C4-2B (cell line): ENCODE measurements around the gene MYOZ1.
"Not testable (repeated sequence)": the region's sequence is repeated elsewhere in the genome, so short reads cannot be mapped to it uniquely, and the experiment has no call there.

Experiments
- H3K27ac ChIP-seq: fragments of 450-650 bp; 2 replicates; pipeline ENCODE4 v1.5.1; 2017
- ZFX ChIP-seq: fragments of 450-650 bp; IDR thresholded peaks from 2 replicates; pipeline ENCODE4 v1.6.1; 2017
- TF ChIP-seq, protein P1 (sequence below): fragments of 450-650 bp; conservative IDR thresholded peaks from 2 replicates; pipeline ENCODE4 v1.5.1; 2017; ENCODE audit warnings: mild to moderate bottlenecking

MYOZ1 gene

DNA sequence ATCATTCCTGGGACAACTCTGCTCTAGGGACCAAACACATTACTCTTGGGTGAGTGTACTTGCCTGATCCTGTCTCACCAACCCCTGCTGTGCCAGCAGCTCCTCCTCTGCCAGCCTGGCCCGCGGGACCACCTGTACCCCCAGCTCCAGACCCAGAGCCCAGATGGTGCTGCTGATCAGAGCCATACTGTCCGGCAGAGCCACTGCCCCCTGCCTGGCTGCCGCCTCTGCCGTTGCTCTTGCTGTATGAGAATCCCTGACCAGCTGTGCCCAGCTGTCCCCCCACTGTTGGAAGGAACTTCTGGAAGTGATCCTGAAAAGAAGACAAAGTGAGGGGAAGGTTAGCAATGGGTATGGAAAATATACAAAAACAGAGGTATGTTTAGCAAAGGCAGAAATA lies 6.9 kb downstream of the MYOZ1 start:
- no peak overlapping the region for H3K27ac ChIP-seq
- TF ChIP-seq, protein P1, sequence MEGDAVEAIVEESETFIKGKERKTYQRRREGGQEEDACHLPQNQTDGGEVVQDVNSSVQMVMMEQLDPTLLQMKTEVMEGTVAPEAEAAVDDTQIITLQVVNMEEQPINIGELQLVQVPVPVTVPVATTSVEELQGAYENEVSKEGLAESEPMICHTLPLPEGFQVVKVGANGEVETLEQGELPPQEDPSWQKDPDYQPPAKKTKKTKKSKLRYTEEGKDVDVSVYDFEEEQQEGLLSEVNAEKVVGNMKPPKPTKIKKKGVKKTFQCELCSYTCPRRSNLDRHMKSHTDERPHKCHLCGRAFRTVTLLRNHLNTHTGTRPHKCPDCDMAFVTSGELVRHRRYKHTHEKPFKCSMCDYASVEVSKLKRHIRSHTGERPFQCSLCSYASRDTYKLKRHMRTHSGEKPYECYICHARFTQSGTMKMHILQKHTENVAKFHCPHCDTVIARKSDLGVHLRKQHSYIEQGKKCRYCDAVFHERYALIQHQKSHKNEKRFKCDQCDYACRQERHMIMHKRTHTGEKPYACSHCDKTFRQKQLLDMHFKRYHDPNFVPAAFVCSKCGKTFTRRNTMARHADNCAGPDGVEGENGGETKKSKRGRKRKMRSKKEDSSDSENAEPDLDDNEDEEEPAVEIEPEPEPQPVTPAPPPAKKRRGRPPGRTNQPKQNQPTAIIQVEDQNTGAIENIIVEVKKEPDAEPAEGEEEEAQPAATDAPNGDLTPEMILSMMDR = no peak
- no peak for TF ChIP-seq ZFX

DNA sequence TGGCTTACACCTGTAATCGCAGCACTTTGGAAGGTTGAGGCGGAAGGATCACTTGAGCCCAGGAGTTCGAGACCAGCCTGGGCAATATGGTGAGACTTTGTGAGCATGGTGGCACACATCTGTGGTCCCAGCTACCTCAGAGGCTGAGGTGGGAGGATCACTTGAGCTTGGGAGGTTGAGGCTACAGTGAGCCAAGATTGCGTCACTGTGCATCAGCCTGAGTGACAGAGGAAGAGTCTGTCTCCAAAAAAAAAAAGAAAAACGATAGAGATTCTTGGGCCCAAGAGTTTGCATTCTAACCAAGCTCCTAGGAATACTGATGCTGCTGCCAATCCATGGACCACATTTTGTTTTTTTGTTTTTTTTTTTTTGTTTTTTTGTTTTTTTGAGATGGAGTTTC lies 12.1 kb downstream of the MYOZ1 start:
- TF ChIP-seq ZFX = no peak
- TF ChIP-seq, protein P1 = no peak
- H3K27ac ChIP-seq = no peak overlapping the region

DNA sequence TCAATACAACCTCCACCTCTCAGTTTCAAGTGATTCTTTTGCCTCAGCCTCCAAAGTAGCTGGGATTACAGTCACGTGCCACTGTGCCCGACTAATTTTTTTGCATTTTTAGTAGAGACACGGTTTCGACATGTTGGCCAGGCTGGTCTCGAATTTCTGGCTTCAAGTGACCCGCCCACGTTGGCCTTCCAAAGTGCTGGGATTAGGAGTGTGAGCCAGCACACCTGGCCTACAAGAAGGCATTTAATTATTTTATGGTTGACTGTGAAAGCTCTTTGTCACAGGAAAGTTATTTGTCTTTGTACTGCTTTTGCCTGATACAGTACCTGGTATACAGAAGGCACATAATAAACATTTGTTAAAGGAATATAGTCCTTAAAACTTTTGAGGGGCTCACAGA lies 12.9 kb downstream of the MYOZ1 start:
- no peak for TF ChIP-seq ZFX
- TF ChIP-seq, protein P1 = no peak
- H3K27ac ChIP-seq = no peak overlapping the region

DNA sequence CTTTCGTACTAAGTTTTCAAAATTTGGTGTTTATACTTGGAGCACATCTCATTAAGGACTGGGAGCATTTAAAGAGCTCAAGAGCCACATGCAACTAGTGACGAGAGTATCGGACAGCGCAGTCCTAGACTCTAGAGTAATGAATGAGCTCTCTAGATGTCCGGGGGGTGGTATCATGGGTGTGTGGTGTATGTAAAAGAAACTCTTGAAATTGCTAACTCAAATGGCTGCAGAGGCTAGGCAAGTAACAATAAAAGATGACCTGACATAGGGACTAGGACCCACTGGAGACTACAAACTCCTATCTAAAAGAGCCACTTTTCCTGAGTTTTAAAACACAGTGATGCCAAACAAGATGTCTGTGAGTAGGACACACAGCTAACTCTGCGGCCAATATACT lies 14.0 kb downstream of the MYOZ1 start:
- H3K27ac ChIP-seq = no peak overlapping the region
- TF ChIP-seq ZFX = no peak
- TF ChIP-seq, protein P1 = no peak

DNA sequence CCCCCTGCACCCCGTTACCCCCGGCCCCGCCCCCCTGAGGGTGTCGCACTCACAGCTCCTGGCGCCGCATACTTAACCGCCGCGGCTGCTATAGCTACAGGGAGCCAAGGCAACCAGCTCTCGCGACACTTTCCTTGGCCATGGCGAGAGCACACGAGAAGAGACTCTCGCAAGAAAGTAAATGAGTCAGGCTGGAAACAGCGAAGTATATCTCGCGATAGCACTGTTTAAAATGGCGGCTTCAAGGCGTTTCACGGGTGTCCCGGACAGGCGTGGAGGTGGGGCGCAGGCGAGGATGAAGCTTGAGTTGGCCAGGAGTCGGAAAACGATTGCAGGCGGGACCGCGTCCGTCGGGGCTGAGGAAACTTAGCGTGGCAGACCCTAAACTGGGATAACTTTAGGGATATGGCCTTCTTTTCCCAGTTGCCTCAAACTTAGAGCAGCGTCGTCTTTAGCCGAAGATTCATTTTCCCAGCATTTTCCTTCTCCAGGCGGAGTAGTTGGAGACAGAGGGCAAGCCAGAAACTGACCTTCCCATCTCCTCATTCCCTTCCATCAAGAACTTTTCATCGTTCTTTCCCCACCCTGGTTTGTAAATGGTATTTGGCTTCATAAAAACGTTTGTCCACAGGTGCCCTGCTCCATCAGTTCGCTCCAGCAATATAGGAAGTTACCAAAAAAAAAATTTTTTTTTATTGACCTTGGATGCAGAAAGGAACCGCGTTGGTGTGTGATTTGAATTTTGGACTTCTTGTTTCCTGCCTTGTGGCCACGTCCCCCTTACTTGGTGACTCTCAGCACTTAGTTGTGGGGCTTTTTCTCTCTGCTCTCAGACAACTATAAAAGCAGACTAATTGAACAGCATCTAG lies 15.2 kb downstream of the MYOZ1 start:
- peak overlapping the region; percentile 90 for H3K27ac ChIP-seq
- TF ChIP-seq, protein P1 = no peak

DNA sequence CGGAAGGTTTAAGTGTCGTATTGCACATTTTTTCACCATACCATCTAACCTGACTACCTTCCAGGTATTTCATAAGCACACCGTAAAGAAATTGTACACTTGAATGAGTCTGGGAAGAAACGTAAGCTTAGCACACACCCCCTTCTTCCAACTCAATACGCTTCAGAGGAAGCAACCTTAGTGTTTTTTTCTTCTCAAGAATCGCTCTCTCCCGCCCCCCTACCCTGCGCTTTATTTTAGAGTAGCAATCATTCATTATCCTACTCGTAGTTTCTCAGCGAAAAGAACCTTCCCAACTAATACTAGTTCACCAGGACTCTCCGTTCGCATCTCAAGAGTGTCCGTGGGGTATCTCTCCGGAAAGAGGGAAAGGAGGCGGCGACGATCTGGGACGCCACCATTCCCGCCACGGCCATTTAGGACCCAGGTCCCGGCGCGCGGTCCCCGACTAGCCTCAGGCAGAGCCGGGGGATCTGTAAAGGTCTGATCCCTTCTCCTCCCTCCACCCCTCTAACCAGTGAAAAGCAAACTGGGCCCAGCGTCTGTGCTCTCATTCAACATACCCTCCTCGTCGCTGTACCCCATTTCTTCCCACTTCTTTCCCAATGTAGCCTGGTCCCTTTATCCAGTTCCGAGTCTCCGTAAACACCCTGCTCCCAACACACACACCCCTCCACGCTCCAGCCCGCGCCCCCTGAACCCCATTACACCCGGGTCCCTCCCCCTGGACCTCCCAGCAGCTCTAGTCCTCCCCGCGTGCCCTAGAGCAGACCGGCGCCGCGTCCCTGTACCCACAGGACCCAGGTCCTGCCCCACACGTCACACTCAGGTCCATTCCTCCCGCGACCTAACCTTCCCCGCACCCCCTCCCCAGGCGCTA lies 16.0 kb downstream of the MYOZ1 start:
- peak overlapping the region; percentile 90 for H3K27ac ChIP-seq
- TF ChIP-seq, protein P1 = no peak
- no peak for TF ChIP-seq ZFX

DNA sequence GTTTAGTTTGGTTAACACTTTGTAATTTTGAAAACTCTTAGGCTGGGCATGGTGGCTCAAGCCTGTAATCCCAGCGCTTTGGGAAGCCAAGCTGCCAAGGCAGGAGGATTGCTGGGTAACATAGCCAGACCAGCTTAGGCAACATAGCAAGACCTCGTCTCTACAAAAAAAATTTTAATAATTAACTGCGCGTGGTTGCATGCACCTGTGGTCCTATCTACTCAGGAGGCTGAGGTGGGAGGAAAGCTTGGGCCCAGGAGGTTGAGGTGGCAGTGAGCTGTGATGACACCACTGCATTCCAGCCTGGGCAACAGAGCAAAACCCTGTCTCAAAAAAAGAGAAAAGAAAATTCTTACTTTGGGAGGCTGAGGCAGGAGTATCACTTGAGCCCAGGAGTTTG lies 18.2 kb downstream of the MYOZ1 start:
- TF ChIP-seq ZFX = no peak
- TF ChIP-seq, protein P1 = no peak
- H3K27ac ChIP-seq = no peak overlapping the region

DNA sequence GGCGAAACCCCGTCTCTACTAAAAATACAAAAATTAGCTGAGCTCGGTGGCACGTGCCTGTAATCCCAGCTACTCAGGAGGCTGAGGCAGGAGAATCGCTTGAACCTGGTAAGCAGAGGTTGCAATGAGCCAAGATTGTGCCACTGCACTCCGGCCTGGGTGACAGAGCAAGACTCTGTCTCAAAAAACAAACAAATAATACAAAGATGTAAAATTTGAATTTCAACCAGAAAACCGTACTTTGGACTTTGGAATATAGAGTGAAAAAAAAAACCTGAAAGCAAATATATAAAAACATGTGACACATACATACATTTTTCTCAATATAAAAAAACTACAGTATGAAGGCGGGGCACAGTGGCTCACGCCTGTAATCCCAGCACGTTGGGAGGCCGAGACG lies 20.3 kb downstream of the MYOZ1 start:
- not testable (repeated sequence) for H3K27ac ChIP-seq

DNA sequence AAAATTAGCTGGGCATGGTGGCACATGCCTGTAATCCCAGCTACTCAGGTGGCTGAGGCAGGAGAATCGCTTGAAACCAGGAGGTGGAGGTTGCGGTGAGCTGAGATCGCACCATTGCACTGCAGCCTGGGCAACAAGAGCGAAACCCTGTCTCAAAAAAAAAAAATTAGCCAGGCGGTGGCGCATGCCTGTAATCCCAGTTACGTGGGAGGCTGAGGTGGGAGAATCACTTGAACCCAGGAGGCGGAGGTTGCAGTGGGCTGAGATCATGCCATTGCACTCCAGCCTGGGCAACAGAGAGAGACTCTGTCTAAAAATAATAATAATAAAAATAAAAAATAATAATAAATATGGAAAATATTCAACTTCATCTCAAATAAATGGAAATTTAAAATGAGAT lies 24.1 kb downstream of the MYOZ1 start:
- H3K27ac ChIP-seq = not testable (repeated sequence)
